CD4-positive, alpha-beta T cell (primary cell): Measurements from ENCODE around the gene LEO1. TPM values are rescaled to one million over a fixed set of nuclear protein-coding genes. Genes with fewer than 3 reads are reported as not detected.

Experiments
- ATAC-seq: fragments of 200-7000 bp; cut with Tn5 transposase; one replicate; pipeline ENCODE4 v1.10.0; 2022; ENCODE audit warnings: mild to moderate bottlenecking; ENCODE audit not compliant: poor library complexity
- CTCF ChIA-PET: fragments of 350-600 bp; sonication (Branson Sonifier 250); formaldehyde crosslinking; loops from one replicate; lab custom pipeline; 2021; ENCODE audit warnings: antibody characterized with exemption, inconsistent platforms; lab: Charles Lee
- POLR2A ChIA-PET: fragments of 350-600 bp; sonication (Branson Sonifier 250); formaldehyde crosslinking; loops from one replicate; lab custom pipeline; 2021; ENCODE audit warnings: antibody characterized with exemption, inconsistent platforms; lab: Charles Lee
- DNase-seq, 14 experiments: peaks; one replicate each; pipeline ENCODE4 v3.0.0-alpha.2; 2013 to 2020; ENCODE audit warnings: mixed read lengths in 2 of 14
- H3K27ac ChIP-seq, 2 donors: one replicate each; pipeline versions ENCODE4 v1.5.1 to v1.7.0; 2013; ENCODE audit warnings: low read length in 2 of 2, low read depth in 1 of 2, mild to moderate bottlenecking in 1 of 2
- H3K27me3 ChIP-seq, 2 experiments: 1 replicate in 1 of 2; 2 replicates in 1 of 2; pipeline versions ENCODE4 v1.6.1 to v1.7.0; 2013; ENCODE audit warnings: low read length in 2 of 2, control low read depth in 1 of 2, mild to moderate bottlenecking in 1 of 2, moderate library complexity in 1 of 2; ENCODE audit not compliant: insufficient read depth in 2 of 2, control insufficient read depth in 1 of 2
- H3K36me3 ChIP-seq: one replicate; pipeline ENCODE4 v1.6.1; 2013; ENCODE audit warnings: low read length, control low read depth; ENCODE audit not compliant: insufficient read depth
- H3K4me1 ChIP-seq: one replicate; pipeline ENCODE4 v1.6.1; 2013; ENCODE audit warnings: low read length, control low read depth; ENCODE audit not compliant: insufficient read depth
- H3K4me3 ChIP-seq: one replicate; pipeline ENCODE4 v1.5.1; 2013; ENCODE audit warnings: mild to moderate bottlenecking, low read length, moderate library complexity
- H3K9me3 ChIP-seq, 2 experiments: 1 replicate in 1 of 2; 2 replicates in 1 of 2; pipeline versions ENCODE4 v1.6.1 to v1.7.0; 2013; ENCODE audit warnings: low read length in 2 of 2, mild to moderate bottlenecking in 2 of 2, control low read depth in 1 of 2, moderate library complexity in 1 of 2; ENCODE audit not compliant: control insufficient read depth in 1 of 2, insufficient read depth in 1 of 2
- H3K27ac Mint-ChIP-seq: one replicate; pipeline ENCODE4 v1.8.0; 2020; ENCODE audit warnings: mixed read lengths
- H3K27me3 Mint-ChIP-seq: one replicate; pipeline ENCODE4 v1.8.0; 2021; ENCODE audit warnings: mixed read lengths
- H3K36me3 Mint-ChIP-seq: one replicate; pipeline ENCODE4 v1.8.0; 2021; ENCODE audit warnings: low read depth, mixed read lengths
- H3K4me1 Mint-ChIP-seq: one replicate; pipeline ENCODE4 v1.8.0; 2021; ENCODE audit warnings: low read depth, mixed read lengths
- H3K4me3 Mint-ChIP-seq: one replicate; pipeline ENCODE4 v1.8.0; 2020; ENCODE audit warnings: mild to moderate bottlenecking, mixed read lengths
- H3K9me3 Mint-ChIP-seq: one replicate; pipeline ENCODE4 v1.8.0; 2020; ENCODE audit warnings: mixed read lengths
- CTCF ChIP-seq: fragments of 200-600 bp; IDR thresholded peaks from one replicate; pipeline ENCODE4 v1.8.0; 2022; ENCODE audit warnings: antibody characterized with exemption, mild to moderate bottlenecking
- intact Hi-C, 2 experiments: fragments of 100-400 bp; cut with DNase I in 1 of 2; cut with micrococcal nuclease in 1 of 2; formaldehyde crosslinking; loops; one replicate each; pipeline versions ENCODE4 v1.15.1 to v1.9.0; 2023 to 2025; cut with DNase I, micrococcal nuclease
- total RNA-seq, 174 experiments: library from RNA in 2 of 174; stranded (reverse) in 2 of 174; gene quantifications; one replicate each; pipeline ENCODE4 v1.2.3 and lab custom pipeline; 2021 to 2026

LEO1 gene
- total RNA-seq, 2 experiments from 2014 or later: 6.2 to 6.7 TPM

GRCh38 chr15:52018693-52019393 lies 47.3 kb upstream of the LEO1 start, which contains the start of gene MAPK6:
TSS of gene MAPK6 (plus strand) at chr15:52019219. CDS start at chr15:52046461, 27,242 bp downstream.
- H3K4me1 ChIP-seq: peaks cover 18% of the 10 kb centered on the region
- POLR2A ChIA-PET: interaction anchor here (1.2 to 2.0 kb wide), 2 partner anchors 27 to 161 kb away, joined by 11 to 12 read pairs; no protein-coding TSS in a partner anchor

GRCh38 chr15:52018244-52018643 lies 46.7 kb upstream of the LEO1 start:
- no peaks in the 10 kb centered on the region for H3K36me3 ChIP-seq
- DNase-seq: no peak
- POLR2A ChIA-PET: interaction anchor here (1.1 to 2.0 kb wide), 3 partner anchors 28 to 161 kb away, joined by 3 to 12 read pairs (median 11); no protein-coding TSS in a partner anchor
- peak overlapping the region in 1 of 2 donors; percentile 79 for H3K27ac ChIP-seq
- no peaks in the 10 kb centered on the region for H3K9me3 ChIP-seq
- Mint-ChIP-seq H3K9me3 (no peaks in the 10 kb centered on the region), H3K4me1 (peaks cover 33% of the 10 kb centered on the region), H3K36me3 (peaks cover 11% of the 10 kb centered on the region), H3K4me3 (peak overlapping the region; percentile 99), H3K27ac (peak overlapping the region; percentile 97), H3K27me3 (no peaks in the 10 kb centered on the region)
- CTCF ChIA-PET: no interaction called here
- no peaks in the 10 kb centered on the region for H3K27me3 ChIP-seq
- no peak for TF ChIP-seq CTCF
- H3K4me1 ChIP-seq: peaks cover 18% of the 10 kb centered on the region
- intact Hi-C loops: loop anchor here (2.0 to 5.0 kb wide), 3 partner anchors 27 to 159 kb away; no protein-coding TSS in a partner anchor
- ATAC-seq: no peak
- H3K4me3 ChIP-seq: peak overlapping the region; percentile 57

More at GRCh38 chr15:52018693-52019393, 47.3 kb upstream of the LEO1 start, which contains the start of gene MAPK6:
- Mint-ChIP-seq H3K4me3 (peak within 1 kb of the TSS; percentile 99), H3K9me3 (no peaks in the 10 kb centered on the region), H3K27me3 (no peaks in the 10 kb centered on the region), H3K27ac (peak within 1 kb of the TSS; percentile 97), H3K4me1 (peaks cover 34% of the 10 kb centered on the region), H3K36me3 (peaks cover 11% of the 10 kb centered on the region)
- ATAC-seq: peak; percentile 88
- no peaks in the 10 kb centered on the region for H3K36me3 ChIP-seq
- intact Hi-C loops: loop anchor here (2.0 to 5.0 kb wide), 3 partner anchors 26 to 158 kb away; no protein-coding TSS in a partner anchor
- DNase-seq: peak; percentile 87 to 99 (median 92)
- no peak for TF ChIP-seq CTCF
- H3K9me3 ChIP-seq: no peaks in the 10 kb centered on the region
- CTCF ChIA-PET: interaction anchor here (2.0 kb wide), 1 partner anchor 60 kb away, joined by 5 read pairs; no protein-coding TSS in a partner anchor
- H3K27ac ChIP-seq: peak within 1 kb of the TSS; percentile 79 to 87
- H3K27me3 ChIP-seq: no peaks in the 10 kb centered on the region
- H3K4me3 ChIP-seq: peak within 1 kb of the TSS; percentile 71

- no peak for ATAC-seq
- Histone ChIP-seq H3K27me3 (no peaks in the 10 kb centered on the region), H3K36me3 (no peaks in the 10 kb centered on the region), H3K9me3 (no peaks in the 10 kb centered on the region), H3K4me3 (no peak overlapping the region), H3K27ac (no peak overlapping the region), H3K4me1 (peaks cover 8% of the 10 kb centered on the region)
- no peaks in the 10 kb centered on the region for H3K9me3 Mint-ChIP-seq
- H3K27me3 Mint-ChIP-seq: no peaks in the 10 kb centered on the region
- intact Hi-C loops: loop anchor here (5.0 kb wide), 2 partner anchors 34 to 161 kb away; no protein-coding TSS in a partner anchor
- no peak for TF ChIP-seq CTCF
- peaks cover 11% of the 10 kb centered on the region for H3K36me3 Mint-ChIP-seq
- POLR2A ChIA-PET: no interaction called here
- CTCF ChIA-PET: no interaction called here
- H3K4me3 Mint-ChIP-seq: peak overlapping the region; percentile 56
- no peak overlapping the region for H3K27ac Mint-ChIP-seq
- peaks cover 26% of the 10 kb centered on the region for H3K4me1 Mint-ChIP-seq
- DNase-seq: no peak
Measured at GRCh38 chr15:52016316-52016715, 44.7 kb upstream of the LEO1 start.
